Transverse colon (tissue), 4 donors: ENCODE measurements around the gene LCN2.
"Not testable (repeated sequence)": the region's sequence is repeated elsewhere in the genome, so short reads cannot be mapped to it uniquely, and the experiment has no call there.

Source experiments
- EP300 ChIP-seq: sonication (generic); formaldehyde crosslinking; IDR thresholded peaks from one replicate; pipeline ENCODE4 v1.6.1; 2017; ENCODE audit warnings: antibody characterized with exemption, low read depth
- POLR2A ChIP-seq: fragments of 450-650 bp; IDR thresholded peaks from one replicate; pipeline ENCODE4 v1.6.1; 2016; ENCODE audit warnings: antibody characterized with exemption, mild to moderate bottlenecking, moderate library complexity
- POLR2AphosphoS5 ChIP-seq, 3 donors: sonication (generic); formaldehyde crosslinking; IDR thresholded peaks; one replicate each; pipeline ENCODE4 v1.6.1; 2016; ENCODE audit warnings: antibody characterized with exemption in 3 of 3
- TF ChIP-seq, protein P1 (sequence below), 5 experiments: fragments of 200-600 bp in 3 of 5; fragments of 450-650 bp in 2 of 5; sonication (generic) in 3 of 5; IDR thresholded peaks; 1 replicate in 2 of 5; 2 replicates in 3 of 5; pipeline ENCODE4 v1.5.1; 2016 to 2017; ENCODE audit warnings: antibody characterized with exemption in 5 of 5, inconsistent platforms in 3 of 5, mild to moderate bottlenecking in 2 of 5, moderate library complexity in 1 of 5

DNA sequence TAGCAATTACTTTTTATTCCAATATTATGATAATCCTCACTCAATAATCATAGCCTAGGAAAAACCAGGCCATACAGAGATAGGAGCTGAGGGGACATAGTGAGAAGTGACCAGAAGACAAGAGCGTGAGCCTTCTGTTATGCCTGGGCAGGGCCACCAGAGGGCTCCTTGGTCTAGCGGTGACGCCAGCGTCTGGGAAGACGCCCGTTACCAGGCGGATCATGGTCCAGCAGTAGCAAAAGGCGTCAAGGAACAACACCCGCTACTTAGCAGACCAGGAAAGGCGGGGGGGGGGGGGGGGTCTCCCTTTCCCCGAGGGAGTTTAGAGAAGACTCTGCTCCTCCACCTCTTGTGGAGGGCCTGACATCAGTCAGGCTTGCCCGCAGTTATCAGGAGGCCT is 32.2 kb downstream of the LCN2 start:
- not testable (repeated sequence) for TF ChIP-seq POLR2A; EP300; POLR2AphosphoS5 (IDR thresholded peaks at IDR 0.05)
- TF ChIP-seq, protein P1, sequence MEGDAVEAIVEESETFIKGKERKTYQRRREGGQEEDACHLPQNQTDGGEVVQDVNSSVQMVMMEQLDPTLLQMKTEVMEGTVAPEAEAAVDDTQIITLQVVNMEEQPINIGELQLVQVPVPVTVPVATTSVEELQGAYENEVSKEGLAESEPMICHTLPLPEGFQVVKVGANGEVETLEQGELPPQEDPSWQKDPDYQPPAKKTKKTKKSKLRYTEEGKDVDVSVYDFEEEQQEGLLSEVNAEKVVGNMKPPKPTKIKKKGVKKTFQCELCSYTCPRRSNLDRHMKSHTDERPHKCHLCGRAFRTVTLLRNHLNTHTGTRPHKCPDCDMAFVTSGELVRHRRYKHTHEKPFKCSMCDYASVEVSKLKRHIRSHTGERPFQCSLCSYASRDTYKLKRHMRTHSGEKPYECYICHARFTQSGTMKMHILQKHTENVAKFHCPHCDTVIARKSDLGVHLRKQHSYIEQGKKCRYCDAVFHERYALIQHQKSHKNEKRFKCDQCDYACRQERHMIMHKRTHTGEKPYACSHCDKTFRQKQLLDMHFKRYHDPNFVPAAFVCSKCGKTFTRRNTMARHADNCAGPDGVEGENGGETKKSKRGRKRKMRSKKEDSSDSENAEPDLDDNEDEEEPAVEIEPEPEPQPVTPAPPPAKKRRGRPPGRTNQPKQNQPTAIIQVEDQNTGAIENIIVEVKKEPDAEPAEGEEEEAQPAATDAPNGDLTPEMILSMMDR (IDR thresholded peaks at IDR 0.05) = peak in 4 of 5 experiments; percentile 25 to 40 (median 36)
